ENCODE results near the gene NUP160.

DNA sequence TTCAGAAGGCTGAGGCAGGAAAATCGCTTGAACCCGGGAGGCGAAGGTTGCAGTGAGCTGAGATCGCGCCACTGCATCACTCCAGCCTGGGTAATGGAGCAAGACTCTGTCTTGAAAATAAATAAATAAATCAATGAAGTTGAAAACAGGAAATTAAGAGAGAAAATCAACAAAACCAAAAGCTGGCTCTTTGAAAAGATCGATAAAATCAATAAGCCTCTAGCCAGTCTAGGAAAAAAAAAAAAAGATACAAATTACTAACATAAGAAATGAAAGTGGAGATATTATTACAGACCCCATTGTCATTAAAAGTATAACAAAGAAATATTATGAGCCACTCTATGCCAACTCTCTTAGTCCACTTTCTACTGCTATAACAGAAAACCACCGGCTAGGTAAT, 48.0 kb upstream of the NUP160 start:
- TF ChIP-seq POLR2A (IDR thresholded peaks at IDR 0.05; ENCODE audit: low read depth, low read length) (no peak), POLR2AphosphoS5 (IDR thresholded peaks at IDR 0.05; ENCODE audit: low read depth, low read length) (no peak), TAF1 (IDR thresholded peaks at IDR 0.05; ENCODE audit: low read depth, low read length) (no peak), SPI1 (IDR thresholded peaks at IDR 0.05; ENCODE audit: low read depth, low read length) (no peak)
